Measurements from ENCODE around the gene EBPL.

DNA sequence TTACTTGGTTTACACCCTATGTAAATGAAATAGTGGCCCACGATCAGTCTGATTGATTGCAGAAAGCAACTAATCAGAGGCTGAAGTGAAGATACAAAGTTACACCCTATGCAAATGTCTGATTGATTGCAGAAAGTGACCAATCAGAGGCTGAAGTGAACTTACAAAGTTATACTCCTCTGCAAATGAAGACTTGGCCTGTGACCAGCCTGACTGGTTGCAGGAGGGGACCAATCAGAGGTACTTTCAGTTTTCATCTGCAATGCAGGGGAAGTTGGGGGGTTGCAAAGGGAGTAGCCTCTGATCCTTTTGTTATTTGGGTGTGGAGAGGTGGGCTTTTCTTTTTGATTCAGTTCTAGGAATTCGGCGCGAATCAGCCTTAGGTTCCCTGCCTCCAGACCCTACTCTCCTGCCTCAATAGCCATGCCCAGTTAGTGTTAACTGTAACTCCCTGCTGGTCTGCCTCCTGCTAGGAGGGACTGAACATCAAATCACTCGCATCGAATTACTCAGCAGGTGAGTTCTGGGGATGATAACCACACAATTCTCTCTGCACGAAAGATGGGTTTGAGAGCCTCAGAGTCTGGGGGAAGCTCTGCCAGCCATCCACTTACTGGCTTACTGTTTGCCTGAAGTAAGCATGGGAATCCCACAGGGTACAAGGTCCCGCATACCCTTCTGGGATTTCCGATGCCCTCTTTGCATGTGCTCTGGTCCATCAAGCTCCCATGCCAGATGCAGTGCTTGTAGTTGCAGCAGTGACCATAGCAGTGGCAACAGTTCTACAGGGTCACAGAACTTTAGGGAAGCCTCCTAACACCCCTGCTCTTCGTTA is 55.5 kb downstream of the EBPL start:
- TF ChIP-seq EP300 (IDR thresholded peaks at IDR 0.05): no peak
- TF ChIP-seq, protein P1, sequence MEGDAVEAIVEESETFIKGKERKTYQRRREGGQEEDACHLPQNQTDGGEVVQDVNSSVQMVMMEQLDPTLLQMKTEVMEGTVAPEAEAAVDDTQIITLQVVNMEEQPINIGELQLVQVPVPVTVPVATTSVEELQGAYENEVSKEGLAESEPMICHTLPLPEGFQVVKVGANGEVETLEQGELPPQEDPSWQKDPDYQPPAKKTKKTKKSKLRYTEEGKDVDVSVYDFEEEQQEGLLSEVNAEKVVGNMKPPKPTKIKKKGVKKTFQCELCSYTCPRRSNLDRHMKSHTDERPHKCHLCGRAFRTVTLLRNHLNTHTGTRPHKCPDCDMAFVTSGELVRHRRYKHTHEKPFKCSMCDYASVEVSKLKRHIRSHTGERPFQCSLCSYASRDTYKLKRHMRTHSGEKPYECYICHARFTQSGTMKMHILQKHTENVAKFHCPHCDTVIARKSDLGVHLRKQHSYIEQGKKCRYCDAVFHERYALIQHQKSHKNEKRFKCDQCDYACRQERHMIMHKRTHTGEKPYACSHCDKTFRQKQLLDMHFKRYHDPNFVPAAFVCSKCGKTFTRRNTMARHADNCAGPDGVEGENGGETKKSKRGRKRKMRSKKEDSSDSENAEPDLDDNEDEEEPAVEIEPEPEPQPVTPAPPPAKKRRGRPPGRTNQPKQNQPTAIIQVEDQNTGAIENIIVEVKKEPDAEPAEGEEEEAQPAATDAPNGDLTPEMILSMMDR (IDR thresholded peaks at IDR 0.05): no peak
- TF ChIP-seq POLR2AphosphoS5 (IDR thresholded peaks at IDR 0.05): no peak
- TF ChIP-seq POLR2A (IDR thresholded peaks at IDR 0.05): no peak
